Epidermal melanocyte (primary cell): ENCODE data around the gene POGZ.
"Not testable (repeated sequence)": the region's sequence is repeated elsewhere in the genome, so short reads cannot be mapped to it uniquely, and the experiment has no call there.

Experiments used
- DNase-seq: peaks from one replicate; pipeline ENCODE4 v3.0.0; 2011; ENCODE audit warnings: low spot score; ENCODE audit not compliant: insufficient read length

Gene POGZ

DNA sequence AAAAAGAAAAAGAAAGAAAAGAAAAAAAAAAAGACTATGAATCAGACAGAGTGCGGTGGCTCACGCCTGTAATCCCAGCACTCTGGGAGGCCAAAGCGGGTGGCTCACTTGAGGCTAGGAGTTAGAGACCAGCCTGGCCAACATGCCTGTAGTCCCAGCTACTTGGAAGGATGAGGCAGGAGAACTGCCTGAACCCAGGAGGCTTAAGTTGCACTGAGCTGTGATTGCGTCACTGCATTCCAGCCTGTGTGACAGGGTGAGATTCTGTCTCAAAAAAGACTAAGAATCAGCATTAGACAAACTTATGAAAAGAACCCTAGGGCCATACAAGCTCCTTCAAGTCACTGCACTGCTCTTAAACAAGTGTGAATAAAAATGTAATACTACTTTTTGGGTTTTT, 43.1 kb downstream of the POGZ start:
- DNase-seq: no peak

GRCh38 chr1:151411884-151412283, 47.4 kb downstream of the POGZ start:
- DNase-seq: no peak

DNA sequence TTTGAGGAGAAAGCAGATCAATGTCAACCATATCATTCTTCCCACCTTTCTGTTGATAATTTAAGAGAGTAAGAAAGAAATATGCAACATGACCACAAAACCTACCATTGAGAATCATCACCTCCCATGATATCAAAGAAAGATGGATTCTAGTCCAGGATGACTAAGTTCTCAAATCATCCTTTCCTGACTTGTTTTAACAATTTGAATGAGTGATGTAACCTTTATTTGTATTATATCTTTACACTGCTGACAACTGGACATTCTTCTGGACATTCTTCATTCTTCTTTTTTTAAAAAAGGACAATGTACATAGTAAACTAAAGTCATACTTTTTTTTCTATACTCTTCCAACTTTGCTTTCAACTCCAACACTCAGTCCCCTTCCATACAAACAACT, 50.4 kb downstream of the POGZ start:
- no peak for DNase-seq

GRCh38 chr1:151407304-151407703, 52.0 kb downstream of the POGZ start:
- DNase-seq: no peak

DNA sequence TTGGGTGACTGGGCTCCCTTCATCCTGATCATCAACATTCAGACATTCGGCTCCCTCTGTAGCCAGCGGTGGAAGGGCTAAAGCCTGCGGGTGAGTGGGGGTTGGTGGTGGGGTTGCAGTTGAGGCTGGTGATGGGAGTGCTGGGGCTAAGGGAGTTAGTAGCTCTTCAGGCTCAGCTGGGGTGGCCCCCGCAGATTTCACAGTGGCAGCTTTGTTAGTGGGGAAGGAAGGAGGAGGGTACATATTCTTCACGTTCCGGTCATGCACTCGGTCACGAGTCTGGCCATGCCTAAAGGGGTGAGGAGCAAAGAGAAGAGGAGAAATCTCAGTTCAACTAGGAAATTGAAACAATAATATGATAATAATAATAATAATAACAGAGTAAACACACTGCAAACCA, 53.1 kb downstream of the POGZ start:
- peak; percentile 80 for DNase-seq

DNA sequence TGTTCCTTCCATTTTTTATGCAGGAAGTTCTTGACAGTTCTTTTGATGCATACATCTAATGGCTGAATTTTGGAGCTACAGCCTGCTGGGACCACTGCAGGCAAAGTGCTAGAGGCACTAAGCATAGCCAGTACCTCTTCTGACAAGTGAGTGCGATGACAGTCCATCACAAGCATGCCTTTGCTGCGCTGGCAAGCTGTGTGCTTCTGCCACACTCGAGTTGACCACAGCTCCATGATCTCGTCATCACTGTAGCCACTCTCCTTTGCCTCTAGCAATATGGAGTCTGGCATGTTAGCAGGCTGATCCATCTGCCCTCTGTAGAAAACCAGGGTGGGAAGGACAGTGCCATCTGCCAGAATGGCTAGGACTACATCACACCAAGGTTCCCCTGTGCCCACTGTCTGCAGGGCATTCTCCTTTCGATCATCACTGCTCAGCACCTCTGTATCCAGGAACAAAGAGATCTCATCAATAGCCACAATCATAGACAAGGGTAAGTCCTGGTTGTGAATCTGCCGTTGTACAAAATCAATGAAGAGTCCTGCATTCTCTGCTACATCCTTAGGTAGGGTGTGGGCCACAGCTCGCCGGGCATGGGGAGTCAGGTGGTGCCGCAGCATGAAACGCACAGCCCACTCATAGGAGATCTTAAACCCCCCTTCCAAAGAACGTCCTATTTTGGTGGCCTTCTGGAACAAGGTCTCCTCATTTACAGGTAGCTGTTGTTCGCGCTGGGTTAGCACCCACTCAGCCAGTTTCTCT, 53.9 kb downstream of the POGZ start:
- no peak for DNase-seq

GRCh38 chr1:151403612-151404011, 55.7 kb downstream of the POGZ start:
- DNase-seq: no peak

DNA sequence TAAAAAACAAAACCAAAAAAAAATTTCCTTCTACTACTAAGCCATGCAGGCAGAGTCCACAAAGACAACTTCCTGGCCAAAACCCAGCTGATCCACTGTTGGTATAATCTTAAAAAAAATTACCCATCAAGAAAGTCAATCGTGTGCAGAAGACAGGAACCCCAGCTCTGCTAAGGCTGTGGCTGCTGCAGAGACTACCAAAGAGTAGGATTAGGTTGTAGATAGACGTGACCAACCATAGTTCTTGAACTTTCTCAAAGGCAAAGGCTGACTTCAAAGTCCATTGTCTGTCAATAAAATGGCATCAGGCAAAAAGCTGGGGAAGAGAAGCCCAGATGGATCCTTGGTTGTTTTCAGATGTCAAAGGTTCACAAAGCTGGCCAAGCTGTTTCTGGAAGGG, 56.5 kb downstream of the POGZ start:
- DNase-seq: no peak

DNA sequence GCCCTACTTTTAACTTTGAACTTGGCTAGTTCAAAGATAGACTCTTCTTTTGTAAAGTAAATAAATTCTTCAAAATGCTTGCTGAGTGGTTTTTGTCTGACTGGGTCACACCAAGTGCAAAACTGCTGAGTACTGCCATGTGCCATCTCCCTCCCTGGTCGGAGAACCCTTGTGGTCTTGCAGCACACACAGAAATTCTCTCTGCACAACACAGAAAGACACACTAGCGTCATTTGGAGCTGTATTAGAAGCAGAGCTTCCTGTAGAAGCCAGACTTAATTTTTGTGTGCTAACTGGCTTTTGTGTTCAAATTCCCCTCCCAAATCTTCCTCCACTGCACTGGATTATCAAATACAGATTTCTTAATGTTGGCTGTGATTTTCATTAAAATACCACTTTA, 57.4 kb downstream of the POGZ start:
- no peak for DNase-seq

DNA sequence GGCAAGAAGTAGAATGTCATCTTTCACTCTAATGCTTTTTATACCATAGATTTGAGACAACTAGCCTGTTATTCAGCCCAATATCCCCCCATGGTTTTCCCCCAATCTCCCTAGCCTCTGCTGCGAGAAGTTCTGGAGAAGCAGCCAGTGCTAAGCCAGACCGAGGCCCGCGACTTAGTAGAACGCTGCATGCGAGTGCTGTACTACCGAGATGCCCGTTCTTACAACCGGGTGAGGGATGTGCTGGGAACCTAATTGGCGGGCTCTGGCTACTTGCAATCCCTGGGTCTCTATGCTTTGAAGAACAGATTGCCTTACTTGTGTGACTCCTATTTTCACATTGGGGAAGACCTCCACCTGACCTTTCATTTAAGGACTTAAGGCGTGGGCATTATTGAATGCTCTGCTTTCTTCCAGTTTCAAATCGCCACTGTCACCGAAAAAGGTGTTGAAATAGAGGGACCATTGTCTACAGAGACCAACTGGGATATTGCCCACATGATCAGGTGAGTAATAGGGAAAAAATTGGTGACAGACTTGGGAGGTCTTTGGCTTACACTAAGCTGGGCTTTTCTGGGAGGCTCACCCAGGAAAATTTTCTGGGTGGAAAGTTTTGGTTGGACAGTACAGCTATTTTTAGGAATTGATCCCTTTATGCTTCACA, 58.0 kb downstream of the POGZ start:
- DNase-seq: no peak

DNA sequence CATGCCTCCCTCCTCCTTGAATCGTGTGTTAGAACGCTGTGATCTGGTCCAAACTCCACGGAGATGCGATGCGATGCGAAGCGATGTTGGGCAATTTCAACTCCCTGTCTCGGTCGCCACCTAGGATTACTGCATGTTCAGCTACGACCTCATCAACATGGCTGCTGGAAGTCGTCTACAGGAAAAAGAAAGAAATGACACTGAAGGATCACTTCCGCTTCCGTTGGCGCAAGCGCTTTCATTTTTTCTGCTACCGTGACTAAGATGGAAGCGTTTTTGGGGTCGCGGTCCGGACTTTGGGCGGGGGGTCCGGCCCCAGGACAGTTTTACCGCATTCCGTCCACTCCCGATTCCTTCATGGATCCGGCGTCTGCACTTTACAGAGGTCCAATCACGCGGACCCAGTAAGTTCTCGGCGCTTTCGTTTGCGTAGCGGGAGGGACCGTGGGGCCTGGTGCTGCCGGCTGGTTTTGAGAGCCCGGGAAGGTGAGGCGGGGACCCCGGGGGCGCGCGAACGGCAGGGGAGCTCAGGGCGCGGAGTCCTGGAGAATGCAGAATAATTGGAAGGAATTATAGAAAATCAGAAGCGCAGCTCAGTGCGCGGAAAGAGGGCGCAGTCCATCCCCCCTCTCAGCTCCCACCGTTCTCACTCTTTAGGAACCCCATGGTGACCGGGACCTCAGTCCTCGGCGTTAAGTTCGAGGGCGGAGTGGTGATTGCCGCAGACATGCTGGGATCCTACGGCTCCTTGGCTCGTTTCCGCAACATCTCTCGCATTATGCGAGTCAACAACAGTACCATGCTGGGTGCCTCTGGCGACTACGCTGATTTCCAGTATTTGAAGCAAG, 59.7 kb downstream of the POGZ start, which contains the start of gene PSMB4:
Gene PSMB4, plus strand, starts transcription at position 250 of the 848 bp plus-strand sequence. Its CDS starts 15 bp downstream, at position 265.
- peak; percentile 91 for DNase-seq

DNA sequence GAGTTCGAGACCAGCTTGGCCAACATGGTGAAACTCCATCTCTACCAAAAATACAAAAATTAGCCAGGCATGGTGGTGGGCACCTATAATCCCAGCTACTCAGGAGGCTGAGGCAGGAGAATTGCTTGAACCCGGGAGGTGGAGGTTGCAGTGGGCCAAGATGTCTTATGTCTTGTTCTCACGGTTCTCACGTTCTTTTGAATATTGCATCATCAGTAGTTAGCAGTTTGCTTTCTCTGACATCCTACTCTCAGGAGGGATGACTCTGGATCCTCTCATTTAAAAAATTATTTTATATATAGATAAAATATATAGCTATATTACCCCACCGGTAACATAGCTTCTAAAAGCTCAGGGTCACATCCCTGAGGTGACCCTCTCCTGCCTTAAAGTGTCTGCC, 63.0 kb downstream of the POGZ start:
- DNase-seq: not testable (repeated sequence)

DNA sequence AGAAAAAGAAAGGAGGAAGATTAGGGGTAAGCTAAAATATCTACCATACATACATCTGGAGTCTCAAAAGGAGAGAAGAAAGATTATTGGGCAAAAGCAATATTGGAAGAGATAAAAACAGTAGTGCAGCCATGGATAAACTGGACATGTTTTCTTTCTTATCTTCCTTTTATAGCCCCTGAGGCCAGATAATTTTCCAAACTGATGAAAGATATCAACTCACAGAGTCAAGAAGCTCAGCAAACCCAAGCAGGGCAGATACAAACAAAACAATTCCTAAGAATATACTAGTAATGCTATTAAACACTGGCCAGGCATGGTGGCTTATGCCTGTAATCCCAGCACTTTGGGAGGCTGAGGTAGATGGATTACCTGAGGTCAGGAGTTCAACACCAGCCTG, 65.7 kb downstream of the POGZ start:
- DNase-seq: no peak

GRCh38 chr1:151391079-151391563, 68.2 kb downstream of the POGZ start:
- no peak for DNase-seq

DNA sequence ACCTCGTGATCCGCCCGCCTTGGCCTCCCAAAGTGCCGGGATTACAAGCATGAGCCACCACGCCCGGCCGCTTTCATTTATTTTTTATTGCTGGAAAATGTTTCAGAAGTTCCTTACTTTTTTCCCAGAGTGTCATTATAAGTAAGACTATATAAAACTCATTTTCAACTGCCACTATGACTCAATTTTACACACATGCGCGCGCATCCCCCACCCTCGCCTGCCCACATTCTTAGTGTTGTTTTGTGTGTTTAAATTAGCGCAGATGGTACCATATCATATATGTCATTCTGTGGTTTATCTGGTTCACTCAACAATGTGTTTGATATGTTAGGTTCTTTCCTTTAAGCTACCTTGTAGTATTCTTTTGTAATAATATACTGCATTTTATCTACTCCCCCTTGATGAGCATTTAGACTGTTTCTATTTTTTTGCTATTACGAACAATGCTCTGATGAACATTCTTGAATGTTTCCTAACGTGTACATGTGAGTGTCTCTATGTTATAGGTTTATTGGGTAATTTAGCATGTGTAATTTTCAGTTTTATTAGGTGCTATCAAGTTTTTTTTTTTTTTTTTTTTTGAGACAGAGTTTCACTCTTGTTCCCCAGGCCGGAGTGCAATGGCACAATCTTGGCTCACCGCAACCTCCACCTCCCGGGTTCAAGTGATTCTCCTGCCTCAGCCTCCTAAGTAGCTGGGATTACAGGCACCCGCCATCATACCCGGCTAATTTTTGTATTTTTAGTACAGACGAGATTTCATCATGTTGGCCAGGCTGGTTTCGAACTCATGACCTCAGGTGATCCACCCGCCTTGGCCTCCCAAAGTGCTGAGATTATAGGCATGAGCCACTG, 68.8 kb downstream of the POGZ start:
- DNase-seq: not testable (repeated sequence)

DNA sequence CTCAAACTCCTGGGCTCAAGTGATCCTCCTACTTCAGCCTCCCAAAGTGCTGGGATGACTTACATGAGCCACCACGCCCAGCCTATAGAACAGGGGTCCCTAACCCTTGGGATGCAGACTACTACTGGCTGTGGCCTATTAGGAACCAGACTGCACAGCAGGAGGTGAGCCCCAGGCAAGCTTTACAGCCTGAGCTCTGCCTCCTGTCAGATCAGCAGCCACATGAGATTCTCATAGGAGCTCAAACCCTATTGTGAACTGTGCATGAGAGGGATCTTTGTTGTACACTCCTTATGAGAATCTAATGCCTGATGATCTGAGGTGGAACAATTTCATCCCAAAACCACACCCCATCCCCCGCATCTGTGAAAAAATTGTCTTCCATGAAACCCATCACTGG, 73.3 kb downstream of the POGZ start:
- no peak for DNase-seq

GRCh38 chr1:151384584-151384983, 74.7 kb downstream of the POGZ start:
- DNase-seq: no peak

- no peak for DNase-seq
Observed at GRCh38 chr1:151377150-151377884, 82.0 kb downstream of the POGZ start.

DNA sequence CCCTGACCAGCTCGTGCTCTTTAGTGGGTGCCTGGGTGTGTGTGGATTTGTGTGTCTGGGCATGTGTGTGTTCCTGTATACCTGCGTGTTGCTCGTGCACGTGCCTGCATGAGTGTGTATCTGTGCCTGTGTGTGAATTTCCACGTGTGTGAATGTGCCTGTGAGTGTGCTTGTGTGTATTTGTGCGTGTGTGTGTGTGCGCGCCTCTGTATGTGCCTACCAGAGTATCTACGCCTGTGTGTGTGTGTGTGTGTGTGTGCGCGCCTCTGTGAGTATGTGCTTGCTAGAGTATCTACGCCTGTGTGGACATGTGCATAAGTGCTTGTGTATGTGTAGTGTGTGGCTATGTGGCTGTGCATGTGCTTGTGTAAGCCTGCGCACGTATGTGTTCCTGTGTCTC, 86.1 kb downstream of the POGZ start:
- no peak for DNase-seq
